HG03135 (cell line): Measurements from ENCODE around the gene AGAP1.

Source experiments
- ATAC-seq: cut with Tn5 transposase; IDR thresholded peaks from one replicate; pipeline ENCODE4 v1.9.1; 2021; ENCODE audit warnings: mild to moderate bottlenecking, moderate library complexity; ENCODE audit not compliant: unreplicated experiment

AGAP1 gene

GRCh38 chr2:235603659-235604058 lies 109.8 kb downstream of the AGAP1 start:
- no peak for ATAC-seq

GRCh38 chr2:235605312-235606003 lies 111.6 kb downstream of the AGAP1 start:
- ATAC-seq, result no peak

DNA sequence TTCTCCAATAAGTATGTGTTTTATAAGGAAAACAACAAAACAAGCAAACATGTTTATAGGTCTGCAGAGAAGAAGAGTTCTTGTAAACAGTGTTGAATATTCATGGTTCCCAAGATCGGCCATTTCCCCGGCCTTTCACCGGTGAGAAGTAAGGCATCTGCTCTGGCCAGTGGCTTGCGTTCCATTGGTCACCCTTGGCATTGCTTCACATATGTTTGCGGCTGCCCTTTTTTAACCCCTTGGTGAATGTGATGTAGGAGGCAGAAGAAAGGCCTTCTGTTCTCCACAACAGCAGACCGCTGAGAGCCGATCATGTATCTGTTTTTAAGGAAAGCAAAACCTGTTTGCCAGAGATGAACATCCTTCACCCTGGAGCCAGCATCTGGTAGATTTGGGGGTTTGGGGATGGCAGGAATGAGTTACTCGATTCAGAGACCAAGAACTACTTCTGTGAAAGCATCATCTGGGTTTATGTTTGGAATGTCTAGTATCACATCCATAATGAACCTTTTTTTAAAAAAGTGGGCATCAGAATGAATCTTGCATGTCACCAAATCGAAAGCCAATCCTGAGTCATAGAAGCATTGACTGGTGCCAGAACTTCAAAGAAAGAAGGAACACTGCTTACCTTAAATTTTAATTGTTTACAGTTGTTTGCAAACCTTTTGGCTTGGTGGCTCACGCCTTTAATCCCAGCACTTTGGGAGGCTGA lies 112.3 kb downstream of the AGAP1 start:
- ATAC-seq, result no peak

GRCh38 chr2:235607546-235608199 lies 113.8 kb downstream of the AGAP1 start:
- no peak for ATAC-seq

- no peak for ATAC-seq
Observed at GRCh38 chr2:235608200-235608887, 114.5 kb downstream of the AGAP1 start.

DNA sequence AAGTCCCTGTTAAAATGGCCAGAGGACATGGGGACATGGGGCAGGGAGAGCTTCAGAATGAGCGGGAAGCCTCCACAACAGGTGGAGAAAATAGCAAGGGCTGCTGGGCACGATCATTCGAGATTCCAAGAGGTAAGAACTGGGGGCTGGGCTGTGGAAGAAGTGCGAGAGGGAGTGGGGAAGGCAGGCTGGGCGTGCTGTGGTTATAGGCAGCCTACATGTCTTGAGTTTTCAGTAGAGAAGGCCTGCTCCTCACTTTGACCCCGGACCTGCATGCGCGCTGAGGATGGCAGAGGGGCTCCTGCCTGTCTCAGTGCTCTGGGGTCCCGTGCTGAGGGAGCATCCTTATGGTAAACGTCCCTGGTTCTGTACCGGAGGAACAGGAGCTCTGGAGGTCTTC lies 115.5 kb downstream of the AGAP1 start:
- no peak for ATAC-seq

DNA sequence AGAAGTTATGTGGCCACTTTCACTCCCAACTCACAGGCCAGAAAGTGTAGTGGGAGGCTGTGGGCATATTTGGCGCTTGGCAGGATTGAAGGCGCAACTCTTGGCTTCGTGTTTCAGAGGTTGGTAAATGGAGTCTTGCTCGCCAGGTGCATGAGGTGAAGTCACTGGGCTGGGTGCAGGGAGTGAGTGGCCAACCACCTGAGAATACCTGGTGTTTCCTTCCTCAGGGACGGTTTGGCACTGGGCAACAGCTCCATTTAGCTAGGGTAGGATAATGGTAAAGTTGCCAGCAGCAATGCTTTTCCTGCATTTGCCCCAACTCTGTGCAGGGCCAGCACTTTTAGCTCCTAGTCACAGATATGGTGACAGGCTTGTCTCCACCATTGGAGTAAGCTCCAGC lies 115.9 kb downstream of the AGAP1 start:
- no peak for ATAC-seq

GRCh38 chr2:235610696-235611257 lies 116.9 kb downstream of the AGAP1 start:
- no peak for ATAC-seq

DNA sequence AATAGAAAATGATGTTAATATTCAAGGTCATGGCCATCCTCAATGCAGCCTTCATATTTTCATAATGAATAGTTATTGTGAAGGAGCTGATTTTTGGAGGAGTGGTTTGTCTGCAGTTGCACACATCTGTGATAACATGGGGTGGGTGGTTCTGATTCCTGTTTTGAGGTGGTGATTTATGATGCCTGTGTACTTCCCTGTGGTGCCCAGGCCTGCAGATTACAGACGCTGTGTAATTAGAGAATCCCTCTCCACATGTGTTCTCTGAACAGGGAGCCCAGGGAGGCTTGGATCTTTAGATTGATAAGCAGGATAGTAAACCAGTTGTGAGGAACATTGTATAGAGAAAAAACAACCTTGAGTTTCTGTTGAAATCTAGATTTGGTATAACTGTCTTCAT lies 117.5 kb downstream of the AGAP1 start:
- no peak for ATAC-seq

- ATAC-seq, result no peak
Observed at GRCh38 chr2:235611756-235612155, 117.9 kb downstream of the AGAP1 start.

DNA sequence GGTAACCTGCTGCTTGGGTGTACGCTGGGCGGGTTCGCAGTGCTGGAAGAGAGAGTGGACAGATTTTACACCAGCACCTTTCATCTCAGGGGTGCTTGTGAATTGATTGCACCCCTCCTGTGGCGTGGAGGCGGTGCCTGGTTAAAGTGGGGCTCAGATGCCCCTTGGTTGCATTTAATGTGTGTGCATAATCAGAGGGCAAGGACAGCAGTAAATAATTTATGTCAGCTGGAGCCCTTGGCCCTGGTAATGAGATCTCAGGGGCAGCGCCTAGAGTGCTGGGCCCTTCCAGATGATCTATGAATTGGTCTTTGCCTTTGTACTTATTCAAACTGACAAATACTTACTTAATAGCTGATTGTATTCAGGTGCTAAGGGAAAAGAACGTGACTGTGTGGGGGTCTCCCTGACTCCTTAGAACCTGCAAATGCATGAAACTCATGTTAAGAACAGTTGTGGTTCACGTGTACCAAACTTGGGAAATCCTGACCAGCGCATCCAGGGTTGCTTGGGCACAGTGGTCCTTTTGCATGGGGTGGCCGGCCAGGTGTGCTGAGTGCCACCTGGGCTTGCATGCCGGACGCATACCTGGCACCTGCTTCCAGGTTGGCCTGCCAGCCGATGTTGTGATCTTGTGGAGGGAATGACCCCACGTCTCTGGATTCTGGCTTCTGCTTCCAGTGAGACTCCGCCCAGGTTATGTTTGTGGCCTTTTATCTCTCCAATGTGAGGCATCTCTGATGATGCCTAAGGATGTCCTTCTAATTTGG lies 118.5 kb downstream of the AGAP1 start:
- ATAC-seq, result no peak

DNA sequence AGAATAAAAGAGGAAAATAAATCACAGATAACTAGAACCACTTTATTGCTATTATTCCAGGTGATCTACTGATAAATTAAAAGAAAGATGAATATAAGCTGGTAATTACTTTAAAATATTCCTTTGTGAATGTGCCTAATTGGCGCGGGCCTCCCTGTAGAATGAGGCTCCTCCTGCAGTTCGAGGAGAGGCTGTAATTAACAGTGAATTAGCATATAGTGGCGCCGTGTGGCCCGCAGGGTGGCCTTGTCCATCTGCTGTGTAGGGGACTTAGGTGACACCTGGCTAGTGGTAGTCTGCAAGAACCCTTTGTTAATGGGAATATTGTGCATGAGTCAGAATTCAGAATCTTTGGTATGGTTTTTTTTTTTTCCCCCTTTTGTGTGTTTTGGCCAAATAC lies 119.8 kb downstream of the AGAP1 start:
- no peak for ATAC-seq

DNA sequence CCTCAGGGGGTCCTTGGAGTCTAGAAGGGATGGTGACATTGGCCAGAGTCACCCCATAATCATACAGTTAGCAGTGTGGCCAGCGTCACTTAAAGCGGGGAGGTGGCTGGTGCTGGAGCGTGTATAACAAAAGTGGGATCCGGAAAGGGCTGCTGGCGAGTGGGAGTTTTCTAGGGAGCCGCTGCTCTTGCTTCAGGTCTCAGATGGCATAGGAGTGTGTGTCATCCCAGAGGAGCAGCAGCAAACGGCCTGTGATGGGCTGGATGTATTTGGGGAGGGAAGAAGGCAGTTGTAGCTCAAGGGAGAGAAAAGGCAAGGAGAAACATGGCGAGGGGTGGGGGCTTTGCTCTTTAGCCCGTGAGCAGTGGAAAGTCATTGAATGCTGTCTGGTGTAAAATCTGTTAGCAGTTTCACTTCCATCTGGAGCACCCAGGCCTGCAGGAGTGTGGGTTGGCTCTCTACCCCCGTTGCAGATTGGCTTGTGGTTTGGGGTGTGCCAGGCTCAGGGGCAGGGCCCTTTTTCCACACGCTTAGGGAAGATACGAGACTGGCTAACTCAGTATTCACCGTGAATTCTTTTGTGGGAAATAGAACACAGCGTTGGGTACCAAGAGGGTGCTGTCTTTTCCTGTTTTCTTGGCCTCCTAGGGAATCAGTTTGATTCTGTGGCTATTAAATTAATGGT lies 120.5 kb downstream of the AGAP1 start:
- ATAC-seq, result no peak

GRCh38 chr2:235614900-235615712 lies 121.3 kb downstream of the AGAP1 start:
- ATAC-seq, result no peak

DNA sequence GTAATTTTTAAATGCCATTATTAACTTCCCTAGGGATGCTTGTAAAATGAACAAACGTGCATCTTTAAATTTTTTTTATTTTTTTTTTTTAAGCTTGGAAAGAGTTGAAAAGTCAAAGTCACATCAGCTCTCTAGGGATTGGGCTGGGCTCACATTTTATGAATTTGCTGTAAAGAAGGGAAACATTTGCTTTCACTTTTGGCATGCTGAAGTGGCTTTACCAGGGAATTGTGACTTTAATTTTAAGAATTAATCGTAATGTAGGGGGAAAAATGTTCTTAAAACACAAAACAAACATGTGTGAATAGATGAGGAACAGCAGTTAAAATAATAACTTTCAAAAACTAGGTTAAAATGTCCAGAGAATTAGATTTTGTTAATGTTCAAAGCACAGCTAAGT lies 123.0 kb downstream of the AGAP1 start:
- no peak for ATAC-seq

- ATAC-seq, result no peak
Observed at GRCh38 chr2:235618039-235618438, 124.2 kb downstream of the AGAP1 start.

GRCh38 chr2:235619544-235619943 lies 125.7 kb downstream of the AGAP1 start:
- no peak for ATAC-seq

DNA sequence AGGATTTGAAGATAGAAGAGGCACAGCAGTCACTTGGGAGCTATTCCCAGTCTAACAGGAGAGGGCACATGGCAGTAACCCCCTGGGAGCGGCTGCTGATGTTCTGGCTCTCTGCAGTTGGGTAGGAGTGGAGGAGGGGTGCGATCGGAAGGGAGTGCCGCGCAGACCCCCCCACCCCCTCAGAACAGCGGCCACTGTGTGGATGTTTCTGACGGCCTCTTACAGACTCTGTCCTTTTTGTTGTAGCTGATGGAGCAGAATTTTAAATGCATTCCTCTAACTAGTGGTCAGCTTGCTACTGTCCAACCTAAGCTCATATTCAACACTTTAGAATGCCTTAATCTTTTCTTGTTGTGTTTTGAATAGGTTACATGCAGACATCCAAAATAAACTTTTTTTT lies 127.9 kb downstream of the AGAP1 start:
- no peak for ATAC-seq

DNA sequence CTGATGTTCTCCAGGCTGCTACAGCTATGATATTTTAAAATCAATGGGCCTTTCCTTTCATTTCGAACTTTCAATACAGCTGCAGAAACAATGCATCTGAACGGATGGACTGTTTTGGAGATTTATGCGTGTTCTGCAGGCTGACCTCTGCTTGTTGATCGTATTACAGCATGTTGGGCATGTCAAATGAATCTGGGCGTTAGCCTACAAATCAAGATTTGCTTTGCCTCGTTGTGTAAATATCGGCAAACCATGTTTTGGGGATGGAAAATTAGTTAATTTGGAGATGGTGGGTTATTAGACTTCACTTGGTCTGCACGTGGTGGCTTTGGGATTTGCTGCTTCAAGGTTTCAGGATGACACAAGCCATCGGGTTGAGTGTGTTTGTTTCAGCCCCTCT lies 129.3 kb downstream of the AGAP1 start:
- ATAC-seq, result no peak
